AG04449 (cell line): ENCODE data around the gene CHCHD5.
"Not testable (repeated sequence)": the region's sequence is repeated elsewhere in the genome, so short reads cannot be mapped to it uniquely, and the experiment has no call there.

ENCODE experiments used
- CTCF ChIA-PET: fragments of 350-600 bp; formaldehyde crosslinking; extraction: SDS; loops from one replicate; lab custom pipeline; 2021; ENCODE audit warnings: antibody characterized with exemption; lab: Yijun Ruan, JAX
- POLR2A ChIA-PET: fragments of 400-600, 350-600 bp; formaldehyde crosslinking; extraction: SDS; loops from one replicate; lab custom pipeline; 2020; ENCODE audit warnings: antibody characterized with exemption, inconsistent platforms; lab: Yijun Ruan, JAX
- DNase-seq: peaks from one replicate; pipeline ENCODE4 v3.0.0-alpha.2; 2010; ENCODE audit warnings: low read depth, low spot score
- H3K4me3 ChIP-seq: 2 replicates; pipeline ENCODE4 v1.5.1; 2011; ENCODE audit warnings: low read depth, mild to moderate bottlenecking, control low read depth, low read length
- CTCF ChIP-seq: IDR thresholded peaks from one replicate; pipeline ENCODE4 v1.5.1; 2011; ENCODE audit warnings: mild to moderate bottlenecking, moderate library complexity, low read length, control low read depth, inconsistent platforms; ENCODE audit not compliant: insufficient read depth; ENCODE audit errors: missing control alignments

The CHCHD5 gene

GRCh38 chr2:112584134-112584890 is at the start of gene CHCHD5:
Gene CHCHD5, plus strand, starts transcription at chr2:112584609. Its CDS starts 39 bp downstream, at chr2:112584648.
- no peak for DNase-seq

GRCh38 chr2:112534826-112535225 is 49.6 kb upstream of the CHCHD5 start:
- POLR2A ChIA-PET: no interaction called here
- CTCF ChIA-PET: no interaction called here
- no peak for TF ChIP-seq CTCF
- H3K4me3 ChIP-seq: no peak overlapping the region
- DNase-seq: no peak

More at GRCh38 chr2:112584134-112584890, at the start of gene CHCHD5:
- TF ChIP-seq CTCF: peak; percentile 13
- CTCF ChIA-PET: interaction anchor here (0.9 to 8.1 kb wide), 17 partner anchors 10 to 696 kb away, joined by 3 to 116 read pairs (median 4); no protein-coding TSS in a partner anchor
- POLR2A ChIA-PET: interaction anchor here (0.9 kb wide), 1 partner anchor 143 kb away, joined by 3 read pairs; no protein-coding TSS in a partner anchor
- peak within 1 kb of the TSS; percentile 89 for H3K4me3 ChIP-seq

GRCh38 chr2:112536665-112537064 is 47.7 kb upstream of the CHCHD5 start:
- DNase-seq, H3K4me3 ChIP-seq, POLR2A ChIA-PET: not testable (repeated sequence)
- CTCF ChIA-PET: interaction anchor here (0.7 to 1.3 kb wide), 2 partner anchors 46 to 464 kb away, joined by 3 read pairs; no protein-coding TSS in a partner anchor

GRCh38 chr2:112539306-112539705 is 45.1 kb upstream of the CHCHD5 start:
- DNase-seq: no peak
- ChIA-PET CTCF (interaction anchor here (1.5 kb wide), 1 partner anchor 60 kb away, joined by 5 read pairs; no protein-coding TSS in a partner anchor), POLR2A (no interaction called here)
- no peak for TF ChIP-seq CTCF
- H3K4me3 ChIP-seq: no peak overlapping the region

GRCh38 chr2:112540906-112541305 is 43.5 kb upstream of the CHCHD5 start:
- TF ChIP-seq CTCF: no peak
- DNase-seq: no peak
- no peak overlapping the region for H3K4me3 ChIP-seq
- POLR2A ChIA-PET: no interaction called here
- CTCF ChIA-PET: interaction anchor here (1.5 kb wide), 1 partner anchor 59 kb away, joined by 5 read pairs; no protein-coding TSS in a partner anchor

- POLR2A ChIA-PET: interaction anchor here (0.6 kb wide), 1 partner anchor 61 kb away, joined by 3 read pairs; no protein-coding TSS in a partner anchor
- peak overlapping the region; percentile 99 for H3K4me3 ChIP-seq
- TF ChIP-seq CTCF: no peak
- DNase-seq: no peak
- CTCF ChIA-PET: no interaction called here
Observed at GRCh38 chr2:112541315-112542122, 42.9 kb upstream of the CHCHD5 start.
